H9 (cell line): ENCODE measurements around the gene CASQ1. TPM values are rescaled to one million over a fixed set of nuclear protein-coding genes. Genes with fewer than 3 reads are reported as not detected.

ENCODE experiments used
- DNase-seq: peaks from one replicate; pipeline ENCODE4 v3.0.0-alpha.2; 2017
- H2AFZ ChIP-seq: one replicate; pipeline ENCODE4 v1.6.1; 2013; ENCODE audit warnings: mild to moderate bottlenecking, low read length, control low read depth, moderate library complexity
- H2AK5ac ChIP-seq: 2 replicates; pipeline ENCODE4 v1.6.1; 2013; ENCODE audit warnings: low read length, control low read depth, mixed read lengths; ENCODE audit not compliant: insufficient read length
- H2BK120ac ChIP-seq: one replicate; pipeline ENCODE4 v1.6.1; 2013; ENCODE audit warnings: low read depth, mild to moderate bottlenecking, low read length, control low read depth, inconsistent platforms; ENCODE audit not compliant: poor library complexity, severe bottlenecking
- H2BK12ac ChIP-seq: 2 replicates; pipeline ENCODE4 v1.6.1; 2013; ENCODE audit warnings: low read length, control low read depth, mixed read lengths, low read depth; ENCODE audit not compliant: insufficient read length
- H2BK15ac ChIP-seq: 2 replicates; pipeline ENCODE4 v1.6.1; 2013; ENCODE audit warnings: low read depth, low read length, control low read depth
- H2BK20ac ChIP-seq: one replicate; pipeline ENCODE4 v1.6.1; 2013; ENCODE audit warnings: low read depth, mild to moderate bottlenecking, low read length, control low read depth, inconsistent platforms; ENCODE audit not compliant: poor library complexity, severe bottlenecking
- H2BK5ac ChIP-seq: 2 replicates; pipeline ENCODE4 v1.6.1; 2013; ENCODE audit warnings: low read length, control low read depth, mixed read lengths; ENCODE audit not compliant: insufficient read length
- H3K14ac ChIP-seq: 2 replicates; pipeline ENCODE4 v1.6.1; 2013; ENCODE audit warnings: low read length, control low read depth; ENCODE audit not compliant: insufficient read depth
- H3K18ac ChIP-seq: 2 replicates; pipeline ENCODE4 v1.6.1; 2013; ENCODE audit warnings: low read depth, mild to moderate bottlenecking, mixed read lengths, low read length, control low read depth; ENCODE audit not compliant: insufficient read length
- H3K23ac ChIP-seq: 2 replicates; pipeline ENCODE4 v1.6.1; 2013; ENCODE audit warnings: low read length, control low read depth, mixed read lengths, low read depth; ENCODE audit not compliant: insufficient read length
- H3K23me2 ChIP-seq: 2 replicates; pipeline ENCODE4 v1.6.1; 2013; ENCODE audit warnings: low read depth, mild to moderate bottlenecking, mixed read lengths, low read length, control low read depth; ENCODE audit not compliant: insufficient read length, poor library complexity, severe bottlenecking
- H3K27ac ChIP-seq: 2 replicates; pipeline ENCODE4 v1.5.1; 2013; ENCODE audit warnings: low read length, control low read depth, mixed read lengths, low read depth; ENCODE audit not compliant: insufficient read length
- H3K27me3 ChIP-seq: 2 replicates; pipeline ENCODE4 v1.6.1; 2013; ENCODE audit warnings: low read length, control low read depth, inconsistent platforms; ENCODE audit not compliant: insufficient read depth
- H3K4ac ChIP-seq: 2 replicates; pipeline ENCODE4 v1.6.1; 2013; ENCODE audit warnings: low read depth, mild to moderate bottlenecking, control low read depth, inconsistent platforms, low read length, moderate library complexity
- H3K4me1 ChIP-seq: 2 replicates; pipeline ENCODE4 v1.6.1; 2013; ENCODE audit warnings: low read length, control low read depth, inconsistent platforms; ENCODE audit not compliant: insufficient read depth
- H3K4me2 ChIP-seq: 2 replicates; pipeline ENCODE4 v1.6.1; 2013; ENCODE audit warnings: low read length, control low read depth, mixed read lengths; ENCODE audit not compliant: insufficient read length, insufficient read depth
- H3K56ac ChIP-seq: 2 replicates; pipeline ENCODE4 v1.6.1; 2013; ENCODE audit warnings: low read depth, mild to moderate bottlenecking, mixed read lengths, low read length, control low read depth; ENCODE audit not compliant: insufficient read length
- H3K79me1 ChIP-seq: 2 replicates; pipeline ENCODE4 v1.6.1; 2013; ENCODE audit warnings: low read depth, mild to moderate bottlenecking, moderate library complexity, low read length, control low read depth, inconsistent platforms; ENCODE audit not compliant: insufficient read depth, poor library complexity, severe bottlenecking
- H3K79me2 ChIP-seq: 2 replicates; pipeline ENCODE4 v1.6.1; 2013; ENCODE audit warnings: low read length, control low read depth, inconsistent platforms; ENCODE audit not compliant: insufficient read depth
- H3K9ac ChIP-seq: 2 replicates; pipeline ENCODE4 v1.6.1; 2013; ENCODE audit warnings: low read length, control low read depth, mixed read lengths; ENCODE audit not compliant: insufficient read length; ENCODE audit errors: extremely low read depth
- H3K9me3 ChIP-seq: one replicate; pipeline ENCODE4 v1.6.1; 2013; ENCODE audit warnings: low read depth, low read length, inconsistent platforms; ENCODE audit not compliant: control insufficient read depth
- H3T11ph ChIP-seq: one replicate; pipeline ENCODE4 v1.6.1; 2013; ENCODE audit warnings: mild to moderate bottlenecking, low read length, control low read depth, inconsistent platforms
- H4K20me1 ChIP-seq: one replicate; pipeline ENCODE4 v1.6.1; 2013; ENCODE audit not compliant: control insufficient read depth, insufficient read length, insufficient read depth
- H4K5ac ChIP-seq: 2 replicates; pipeline ENCODE4 v1.6.1; 2013; ENCODE audit warnings: low read depth, mild to moderate bottlenecking, mixed read lengths, low read length, control low read depth; ENCODE audit not compliant: insufficient read length
- H4K8ac ChIP-seq: replicated peaks from 2 replicates; pipeline ENCODE4 v1.6.1; 2013; ENCODE audit warnings: low read length, control low read depth, mixed read lengths, low read depth; ENCODE audit not compliant: insufficient read length
- H4K91ac ChIP-seq: 2 replicates; pipeline ENCODE4 v1.6.1; 2013; ENCODE audit warnings: low read depth, mild to moderate bottlenecking, moderate library complexity, mixed read lengths, low read length, control low read depth; ENCODE audit not compliant: insufficient read length
- H3K27ac Mint-ChIP-seq, 3 experiments: 2 replicates in 2 of 3; 3 replicates in 1 of 3; pipeline ENCODE4 v1.8.0; 2020 to 2021; ENCODE audit warnings: mixed read lengths in 3 of 3, mild to moderate bottlenecking in 1 of 3, moderate library complexity in 1 of 3
- H3K27me3 Mint-ChIP-seq: 2 replicates; pipeline ENCODE4 v1.8.0; 2021; ENCODE audit warnings: low read depth, mild to moderate bottlenecking, moderate library complexity, mixed read lengths
- H3K36me3 Mint-ChIP-seq, 3 experiments: 2 replicates in 2 of 3; 3 replicates in 1 of 3; pipeline ENCODE4 v1.8.0; 2020 to 2021; ENCODE audit warnings: low read depth in 3 of 3, mixed read lengths in 3 of 3; ENCODE audit not compliant: insufficient read depth in 1 of 3
- H3K4me1 Mint-ChIP-seq, 2 experiments: 2 replicates each; pipeline ENCODE4 v1.8.0; 2020; ENCODE audit warnings: mixed read lengths in 2 of 2
- H3K4me3 Mint-ChIP-seq, 2 experiments: 2 replicates in 1 of 2; 3 replicates in 1 of 2; pipeline ENCODE4 v1.8.0; 2020 to 2021; ENCODE audit warnings: mild to moderate bottlenecking in 2 of 2, mixed read lengths in 2 of 2, moderate library complexity in 1 of 2
- H3K9me3 Mint-ChIP-seq, 2 experiments: 2 replicates in 1 of 2; 3 replicates in 1 of 2; pipeline ENCODE4 v1.8.0; 2020; ENCODE audit warnings: mild to moderate bottlenecking in 2 of 2, mixed read lengths in 2 of 2, moderate library complexity in 1 of 2
- CTCF ChIP-seq: fragments of 200-600 bp; sonication (generic); conservative IDR thresholded peaks from 3 replicates; pipeline ENCODE4 v1.8.0; 2021; ENCODE audit warnings: antibody characterized with exemption, mild to moderate bottlenecking
- WGBS: extraction: QIAGEN DNeasy Blood & Tissue Kit; methylation state at CpG from one replicate; pipeline ENCODE4 v1.1.7; 2013; ENCODE audit warnings: missing lambda C conversion rate, low lambda C conversion rate, mixed read lengths; ENCODE audit not compliant: insufficient read length; ENCODE audit errors: extremely low coverage; 5-methylcytosine and 5-hydroxymethylcytosine counted together
- total RNA-seq: library from RNA; stranded (reverse); gene quantifications from 2 replicates; pipeline ENCODE4 v1.2.1, GENCODE V29; 2021

Gene CASQ1
- total RNA-seq, 1 experiment from 2014 or later: 0.55 TPM

GRCh38 chr1:160197231-160197630, 6.9 kb downstream of the CASQ1 start:
- Histone ChIP-seq H3K27me3 (no peaks in the 10 kb centered on the region), H3K23ac (no peak overlapping the region), H3K14ac (no peak overlapping the region), H3K56ac (no peak overlapping the region), H4K20me1 (no peaks in the 10 kb centered on the region), H3K4me2 (no peak overlapping the region), H3K18ac (no peak overlapping the region), H4K8ac (no peak overlapping the region), H2AK5ac (no peak overlapping the region), H4K91ac (no peak overlapping the region), H3K23me2 (no peaks in the 10 kb centered on the region), H2BK120ac (no peak overlapping the region), H2BK15ac (no peak overlapping the region), H3K79me1 (no peaks in the 10 kb centered on the region), H3T11ph (no peak overlapping the region), H2BK5ac (no peak overlapping the region), H3K9ac (no peak overlapping the region), H4K5ac (no peak overlapping the region), H3K79me2 (no peaks in the 10 kb centered on the region), H3K9me3 (no peaks in the 10 kb centered on the region), H3K4ac (no peak overlapping the region), H2BK20ac (no peak overlapping the region), H2AFZ (no peak overlapping the region), H2BK12ac (no peak overlapping the region), H3K4me1 (peaks cover 3% of the 10 kb centered on the region; the same call in 1 of the 2 replicates), H3K27ac (no peak overlapping the region)
- H3K36me3 Mint-ChIP-seq: no peaks in the 10 kb centered on the region
- no peaks in the 10 kb centered on the region for H3K9me3 Mint-ChIP-seq
- H3K27me3 Mint-ChIP-seq: peaks cover 3% of the 10 kb centered on the region; the same call in 1 of the 2 replicates
- no peak for DNase-seq
- peaks cover 0 to 4% of the 10 kb centered on the region in 2 experiments; a peak in 1 of 4 replicates for H3K4me1 Mint-ChIP-seq
- no peak overlapping the region for H3K4me3 Mint-ChIP-seq
- WGBS: no CpG with 5 or more reads among the region's 4 CpGs
- no peak for TF ChIP-seq CTCF
- H3K27ac Mint-ChIP-seq: no peak overlapping the region
